ENCODE data around the gene TAC1.
"Not testable (repeated sequence)": the region's sequence is repeated elsewhere in the genome, so short reads cannot be mapped to it uniquely, and the experiment has no call there.

TAC1 gene

GRCh38 chr7:97731736-97732564 lies at the start of gene TAC1:
TAC1 (plus strand) TSS chr7:97732086; CDS start chr7:97732613, 527 bp downstream.
- no peak for DNase-seq

GRCh38 chr7:97685952-97686351 lies 45.9 kb upstream of the TAC1 start:
- DNase-seq: no peak

GRCh38 chr7:97693586-97693985 lies 38.3 kb upstream of the TAC1 start:
- DNase-seq: no peak

GRCh38 chr7:97694355-97694754 lies 37.5 kb upstream of the TAC1 start:
- DNase-seq: no peak

GRCh38 chr7:97697396-97697795 lies 34.5 kb upstream of the TAC1 start:
- DNase-seq: no peak

- DNase-seq: no peak
Observed at GRCh38 chr7:97722386-97722785, 9.5 kb upstream of the TAC1 start.

- DNase-seq: no peak
Observed at GRCh38 chr7:97732565-97733275, 834 bp downstream of the TAC1 start.

GRCh38 chr7:97733276-97734161 lies 1.6 kb downstream of the TAC1 start:
- no peak for DNase-seq

- no peak for DNase-seq
Observed at GRCh38 chr7:97734255-97734654, 2.4 kb downstream of the TAC1 start.

- no peak for DNase-seq
Observed at GRCh38 chr7:97735075-97735474, 3.2 kb downstream of the TAC1 start.

- no peak for DNase-seq
Observed at GRCh38 chr7:97748482-97748881, 16.6 kb downstream of the TAC1 start.

GRCh38 chr7:97751566-97751965 lies 19.7 kb downstream of the TAC1 start:
- DNase-seq: no peak

GRCh38 chr7:97752215-97752614 lies 20.3 kb downstream of the TAC1 start:
- DNase-seq: no peak

- no peak for DNase-seq
Observed at GRCh38 chr7:97757824-97758223, 25.9 kb downstream of the TAC1 start.

GRCh38 chr7:97770850-97771249 lies 39.0 kb downstream of the TAC1 start:
- no peak for DNase-seq

GRCh38 chr7:97771576-97771975 lies 39.7 kb downstream of the TAC1 start:
- no peak for DNase-seq

- DNase-seq: no peak
Observed at GRCh38 chr7:97772045-97772901, 40.4 kb downstream of the TAC1 start.

GRCh38 chr7:97786398-97786797 lies 54.5 kb downstream of the TAC1 start:
- DNase-seq: not testable (repeated sequence)

Data from hematopoietic multipotent progenitor cell treated with erythropoietin and hydrocortisone succinate and interleukin-3 and kit ligand, for 8 days (in vitro differentiated cells).